HUES48 (cell line): ENCODE results near the gene TOR1AIP1.

Source experiments
- H3K27ac ChIP-seq: one replicate; pipeline ENCODE4 v1.7.0; 2013; ENCODE audit warnings: low read depth, low read length, inconsistent platforms
- H3K27me3 ChIP-seq: 2 replicates; pipeline ENCODE4 v1.6.1; 2013; ENCODE audit warnings: mild to moderate bottlenecking, low read length; ENCODE audit not compliant: control insufficient read depth, insufficient read depth
- H3K36me3 ChIP-seq: 2 replicates; pipeline ENCODE4 v1.6.1; 2013; ENCODE audit warnings: low read length; ENCODE audit not compliant: control insufficient read depth, insufficient read depth
- H3K4me1 ChIP-seq: 2 replicates; pipeline ENCODE4 v1.6.1; 2013; ENCODE audit warnings: mild to moderate bottlenecking, low read length; ENCODE audit not compliant: control insufficient read depth, insufficient read depth
- H3K4me3 ChIP-seq: 2 replicates; pipeline ENCODE4 v1.5.1; 2013; ENCODE audit warnings: mild to moderate bottlenecking, low read depth, low read length
- H3K9ac ChIP-seq: 2 replicates; pipeline ENCODE4 v1.6.1; 2013; ENCODE audit warnings: mild to moderate bottlenecking, low read depth, low read length, moderate library complexity
- H3K9me3 ChIP-seq: 2 replicates; pipeline ENCODE4 v1.6.1; 2013; ENCODE audit warnings: low read length; ENCODE audit not compliant: control insufficient read depth, insufficient read depth

Gene TOR1AIP1

DNA sequence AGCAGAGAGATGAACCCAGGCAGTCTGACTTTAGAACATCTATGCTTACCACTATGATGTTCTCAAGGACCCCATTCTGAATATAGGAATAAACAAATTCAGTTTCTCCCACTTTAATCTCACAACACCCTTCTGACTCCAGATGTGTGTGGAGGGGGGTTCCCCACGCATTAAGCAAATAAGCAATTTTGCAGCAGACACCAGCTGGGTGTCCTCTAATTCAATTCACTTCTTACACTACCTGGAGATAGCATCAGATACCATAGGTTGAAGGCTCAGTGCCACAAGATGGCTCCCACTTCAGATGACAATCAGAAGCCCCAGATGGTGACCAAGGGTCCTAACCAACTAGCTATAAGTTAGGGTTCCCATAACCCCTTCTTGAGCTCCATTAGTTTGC lies 42.2 kb downstream of the TOR1AIP1 start:
- Histone ChIP-seq H3K4me3 (no peak overlapping the region), H3K36me3 (peaks cover 10% of the 10 kb centered on the region; the same call in 1 of the 2 replicates), H3K9me3 (no peaks in the 10 kb centered on the region), H3K27ac (no peak overlapping the region), H3K27me3 (no peaks in the 10 kb centered on the region), H3K4me1 (peaks cover 19% of the 10 kb centered on the region), H3K9ac (no peak overlapping the region)

DNA sequence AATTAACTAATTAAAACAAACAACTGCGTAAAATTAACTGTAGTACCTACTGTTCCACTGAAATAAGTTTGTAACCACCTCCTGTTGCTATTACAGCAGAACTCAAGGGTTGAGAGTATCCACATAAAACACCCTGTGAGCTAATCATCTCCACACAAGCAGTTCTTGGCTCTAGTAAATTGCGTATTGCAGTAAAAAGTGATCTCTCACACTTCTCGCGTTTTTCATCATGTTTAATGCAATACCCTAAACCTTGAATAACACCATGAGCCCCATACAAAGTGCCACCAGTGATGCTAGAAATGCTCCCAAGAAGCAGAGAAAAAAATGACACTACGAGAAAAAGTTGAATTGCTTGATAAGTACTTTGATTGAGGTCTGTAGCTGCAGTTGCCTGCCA lies 43.2 kb downstream of the TOR1AIP1 start:
- H3K4me1 ChIP-seq, result peaks cover 19% of the 10 kb centered on the region
- H3K4me3 ChIP-seq, result no peak overlapping the region
- no peaks in the 10 kb centered on the region for H3K9me3 ChIP-seq
- H3K27me3 ChIP-seq, result no peaks in the 10 kb centered on the region
- H3K9ac ChIP-seq, result no peak overlapping the region
- 0 out of 2 replicates have a peak, but pooled peaks cover under 1% of the 10 kb centered on the region for H3K36me3 ChIP-seq
- H3K27ac ChIP-seq, result no peak overlapping the region

DNA sequence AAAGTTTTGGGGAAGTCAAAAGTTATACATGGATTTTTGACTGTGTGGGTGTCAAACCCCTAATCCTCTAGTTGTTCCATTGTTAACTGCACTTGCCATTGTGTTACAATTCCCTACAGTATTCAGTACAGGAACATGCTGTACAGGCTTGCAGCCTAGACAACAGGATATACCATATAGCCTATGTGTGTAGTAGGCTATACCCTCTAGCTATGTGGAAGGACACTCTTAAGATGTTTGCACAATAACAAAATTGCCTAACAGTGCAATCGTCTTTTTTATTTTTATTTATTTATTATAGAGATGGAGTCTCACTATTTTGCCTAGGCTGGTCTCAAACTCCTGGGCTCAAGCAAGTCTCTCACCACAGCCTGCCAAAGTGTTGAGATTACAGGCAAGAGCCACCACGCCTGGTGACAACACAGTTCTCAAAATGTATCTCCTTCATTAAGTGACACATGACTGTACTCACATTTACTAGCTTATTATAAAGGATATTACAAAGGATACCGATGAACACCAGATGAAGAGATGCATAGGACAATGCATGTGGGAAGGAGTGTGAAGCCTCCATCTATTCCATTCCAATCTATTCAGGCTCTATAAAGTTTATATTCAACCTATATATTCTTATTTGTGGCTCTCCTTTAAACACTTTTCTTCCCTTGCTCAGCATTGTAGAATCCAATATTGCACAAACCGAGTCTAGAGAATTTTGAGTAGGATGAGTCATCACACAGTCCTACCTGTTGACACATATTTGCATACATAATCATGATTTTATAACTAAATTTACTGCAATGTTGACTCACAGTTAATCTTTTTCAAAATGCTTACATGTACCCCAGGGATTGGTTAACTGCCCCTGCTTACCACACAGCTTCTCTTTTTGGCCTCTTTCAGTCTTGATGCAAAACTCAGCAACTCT lies 44.1 kb downstream of the TOR1AIP1 start:
- H3K27ac ChIP-seq, result no peak overlapping the region
- H3K9me3 ChIP-seq, result no peaks in the 10 kb centered on the region
- no peaks in the 10 kb centered on the region for H3K27me3 ChIP-seq
- H3K36me3 ChIP-seq, result no peaks in the 10 kb centered on the region
- H3K4me1 ChIP-seq, result peaks cover 16% of the 10 kb centered on the region
- no peak overlapping the region for H3K4me3 ChIP-seq
- no peak overlapping the region for H3K9ac ChIP-seq

DNA sequence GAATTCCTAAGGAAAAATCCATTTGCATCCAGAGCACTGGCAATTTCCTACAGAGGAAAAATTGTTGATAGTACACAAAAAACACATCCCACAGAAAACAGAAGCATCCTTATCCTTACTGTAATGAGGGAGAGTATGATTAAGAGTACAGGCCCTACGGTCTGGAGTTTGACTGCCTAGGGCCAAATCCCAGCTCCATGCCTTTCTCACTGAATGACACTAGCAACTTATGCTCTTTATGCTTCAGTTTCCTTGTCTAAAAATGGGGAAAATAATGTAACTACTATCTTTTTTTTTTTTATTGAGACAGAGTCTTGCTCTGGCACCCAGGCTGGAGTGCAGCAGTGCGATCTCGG lies 44.7 kb downstream of the TOR1AIP1 start:
- H3K4me1 ChIP-seq, result peaks cover 10% of the 10 kb centered on the region
- H3K27ac ChIP-seq, result no peak overlapping the region
- H3K4me3 ChIP-seq, result no peak overlapping the region
- no peaks in the 10 kb centered on the region for H3K27me3 ChIP-seq
- no peaks in the 10 kb centered on the region for H3K9me3 ChIP-seq
- H3K9ac ChIP-seq, result no peak overlapping the region
- no peaks in the 10 kb centered on the region for H3K36me3 ChIP-seq

DNA sequence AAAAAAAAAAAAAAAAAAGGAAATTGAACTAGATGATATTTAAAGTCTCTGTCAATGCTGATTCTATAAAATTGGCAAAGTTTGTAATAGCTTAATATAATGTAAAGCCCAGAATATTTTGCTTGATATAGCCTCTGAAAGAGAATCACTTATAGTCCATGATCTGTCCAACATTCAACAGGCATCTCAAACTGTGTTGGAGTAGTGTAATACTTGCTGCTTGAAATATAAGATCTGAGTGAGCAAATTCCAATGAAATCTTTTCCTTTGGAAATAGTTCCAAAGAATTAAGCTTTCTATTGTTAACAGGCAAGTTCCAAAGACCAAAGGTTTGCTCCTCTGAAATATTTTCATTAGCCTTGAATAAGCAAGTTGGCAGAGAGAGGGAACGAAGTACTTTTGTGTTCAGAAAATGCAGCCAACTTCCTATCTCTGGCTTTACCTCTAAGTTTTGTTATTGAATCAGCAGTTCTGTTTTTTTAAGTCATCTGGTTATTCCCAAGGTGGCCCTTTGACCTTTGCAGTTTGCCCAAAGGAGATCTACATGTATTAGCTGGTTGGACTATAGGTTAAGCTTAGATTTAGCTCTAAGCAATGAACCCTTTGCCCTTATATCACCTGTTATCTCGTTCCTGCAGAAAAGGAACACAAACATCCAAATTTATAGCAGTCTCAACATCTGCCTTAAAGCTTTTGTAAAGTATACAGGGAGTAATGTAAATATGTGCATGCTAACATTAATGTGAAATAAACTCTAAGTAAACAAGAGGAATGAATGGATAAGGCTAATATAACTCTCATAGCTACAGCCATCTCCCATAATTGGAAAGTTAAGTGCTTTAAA lies 48.1 kb downstream of the TOR1AIP1 start:
- Histone ChIP-seq H3K27ac (peak overlapping the region; percentile 63), H3K27me3 (no peaks in the 10 kb centered on the region), H3K9ac (no peak overlapping the region), H3K9me3 (no peaks in the 10 kb centered on the region), H3K36me3 (no peaks in the 10 kb centered on the region), H3K4me1 (no peaks in the 10 kb centered on the region), H3K4me3 (no peak overlapping the region)

DNA sequence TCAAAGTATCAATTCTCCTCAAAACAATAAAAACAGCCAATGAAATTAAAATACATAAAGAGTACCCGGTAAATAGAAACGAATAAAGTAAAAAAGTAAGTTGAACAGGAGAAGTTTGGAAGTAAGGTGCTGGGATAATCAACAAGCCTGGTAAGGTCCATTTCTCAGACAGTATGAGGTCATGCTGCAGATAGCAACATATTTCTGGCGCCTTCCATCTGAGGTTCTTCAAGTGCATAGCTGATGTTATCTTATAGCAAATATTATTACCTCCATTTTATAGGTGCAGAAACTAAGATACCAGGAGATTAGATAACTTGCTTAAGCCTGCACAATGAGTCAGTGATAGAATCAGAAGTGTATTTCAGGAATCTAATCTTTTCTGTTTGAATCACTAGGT lies 48.8 kb downstream of the TOR1AIP1 start:
- no peaks in the 10 kb centered on the region for H3K4me1 ChIP-seq
- no peaks in the 10 kb centered on the region for H3K9me3 ChIP-seq
- H3K9ac ChIP-seq, result no peak overlapping the region
- H3K4me3 ChIP-seq, result no peak overlapping the region
- no peaks in the 10 kb centered on the region for H3K27me3 ChIP-seq
- no peak overlapping the region for H3K27ac ChIP-seq
- H3K36me3 ChIP-seq, result no peaks in the 10 kb centered on the region

DNA sequence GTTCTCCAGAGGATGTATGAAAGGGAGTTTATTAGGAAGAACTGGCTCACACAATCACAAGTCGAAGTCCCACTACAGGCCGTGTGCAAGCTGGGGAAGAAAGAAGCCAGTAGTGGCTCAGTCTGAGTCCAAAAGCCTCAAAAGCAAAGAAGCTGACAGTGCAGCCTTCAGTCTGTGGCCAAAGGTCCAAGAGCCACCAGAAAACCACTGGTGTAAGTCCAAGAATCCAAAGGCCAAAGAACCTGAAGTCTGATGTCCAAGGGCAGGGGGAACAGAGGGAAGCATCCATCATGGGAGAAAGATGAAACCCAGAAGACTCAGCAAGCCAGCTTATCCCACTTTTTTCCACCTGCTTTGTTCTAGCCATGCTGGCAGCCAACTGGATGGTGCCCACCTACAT lies 51.1 kb downstream of the TOR1AIP1 start:
- H3K27ac ChIP-seq, result no peak overlapping the region
- H3K4me3 ChIP-seq, result no peak overlapping the region
- H3K9ac ChIP-seq, result no peak overlapping the region
- H3K9me3 ChIP-seq, result no peaks in the 10 kb centered on the region
- no peaks in the 10 kb centered on the region for H3K36me3 ChIP-seq
- no peaks in the 10 kb centered on the region for H3K27me3 ChIP-seq
- H3K4me1 ChIP-seq, result no peaks in the 10 kb centered on the region

DNA sequence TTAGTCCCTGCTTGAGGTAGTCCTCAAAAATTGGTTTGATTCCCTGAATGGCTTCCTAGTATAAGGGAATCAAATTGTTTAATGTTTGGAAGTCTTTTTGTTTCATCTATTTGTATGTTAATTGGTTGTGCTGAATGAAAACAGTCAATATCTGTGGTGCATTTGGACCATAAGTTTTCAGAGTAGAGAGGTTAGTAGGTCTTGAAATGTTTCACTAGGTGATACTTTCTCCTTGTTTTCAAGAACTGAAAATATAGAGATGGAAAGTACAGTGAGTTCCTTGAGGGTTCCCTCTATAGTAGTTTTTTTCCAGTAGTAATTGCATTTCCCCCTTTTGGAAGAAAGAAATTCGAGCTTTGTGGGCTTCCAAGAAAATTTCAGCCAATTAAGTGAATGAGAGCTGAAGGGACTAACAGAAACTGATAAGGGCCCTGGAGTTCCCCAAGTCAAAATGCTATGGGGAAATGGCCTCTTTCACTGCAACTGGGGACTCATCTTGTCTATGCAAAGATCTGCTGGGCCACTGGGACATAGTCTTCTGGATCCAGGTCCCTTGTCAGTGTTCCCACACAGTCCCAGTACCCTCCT lies 53.9 kb downstream of the TOR1AIP1 start:
- H3K4me3 ChIP-seq, result no peak overlapping the region
- H3K9me3 ChIP-seq, result no peaks in the 10 kb centered on the region
- no peak overlapping the region for H3K27ac ChIP-seq
- no peaks in the 10 kb centered on the region for H3K27me3 ChIP-seq
- H3K4me1 ChIP-seq, result no peaks in the 10 kb centered on the region
- no peak overlapping the region for H3K9ac ChIP-seq
- no peaks in the 10 kb centered on the region for H3K36me3 ChIP-seq

DNA sequence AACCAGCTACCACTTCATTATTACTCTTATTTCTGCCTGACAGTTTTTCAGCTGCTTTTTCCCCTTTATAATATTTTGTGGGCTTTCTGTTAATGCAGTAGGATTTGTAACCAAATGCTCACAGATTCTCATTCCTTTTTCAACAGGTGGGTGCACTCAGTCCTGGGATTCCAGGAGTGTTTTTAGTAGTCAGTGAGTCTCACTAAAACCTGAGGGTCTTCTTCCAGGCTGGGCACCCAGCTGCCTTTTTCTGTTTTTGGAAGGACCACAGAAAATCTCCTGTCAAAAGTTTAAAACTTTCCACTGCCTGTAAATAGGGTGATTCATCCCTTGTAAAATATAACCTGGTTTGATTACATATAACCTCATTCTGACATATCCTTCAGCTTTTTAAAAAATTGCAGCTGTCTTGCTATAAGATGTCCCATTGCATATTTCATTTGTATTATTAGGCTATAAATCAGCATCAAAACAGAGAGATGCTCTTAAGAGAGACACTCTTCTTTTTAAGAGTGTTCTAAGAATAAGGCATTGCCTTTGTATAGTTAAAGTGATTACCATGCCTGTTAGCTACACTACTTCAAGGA lies 55.7 kb downstream of the TOR1AIP1 start:
- no peaks in the 10 kb centered on the region for H3K27me3 ChIP-seq

DNA sequence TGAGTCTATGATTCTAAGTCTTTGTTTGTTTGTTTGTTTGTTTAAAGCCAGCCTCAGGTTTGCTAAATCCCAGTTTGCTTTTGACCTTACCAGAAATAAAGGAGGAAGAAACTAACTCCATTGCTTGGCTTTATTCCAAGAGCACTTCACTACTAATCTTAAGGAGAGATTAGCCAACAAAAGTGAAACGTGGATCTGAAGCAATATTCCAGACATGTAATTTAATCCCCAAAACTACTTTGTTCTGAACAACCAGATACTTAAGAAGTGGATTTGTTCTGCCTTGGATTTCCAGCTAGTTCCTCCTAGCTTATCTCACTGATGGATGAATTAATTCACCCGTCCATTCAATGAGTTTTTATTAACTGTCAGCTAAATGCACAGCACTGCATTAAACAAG lies 56.7 kb downstream of the TOR1AIP1 start:
- Histone ChIP-seq H3K4me3 (no peak overlapping the region), H3K9ac (no peak overlapping the region), H3K27ac (no peak overlapping the region), H3K4me1 (no peaks in the 10 kb centered on the region), H3K27me3 (no peaks in the 10 kb centered on the region), H3K9me3 (no peaks in the 10 kb centered on the region), H3K36me3 (no peaks in the 10 kb centered on the region)

More for the DNA sequence above, 55.7 kb downstream of the TOR1AIP1 start:
- Histone ChIP-seq H3K4me3 (no peak overlapping the region), H3K36me3 (no peaks in the 10 kb centered on the region), H3K9ac (no peak overlapping the region), H3K4me1 (no peaks in the 10 kb centered on the region), H3K9me3 (no peaks in the 10 kb centered on the region), H3K27ac (no peak overlapping the region)
